ENCODE results near the gene STH.

GRCh38 chr17:45952814-45953320, 46.2 kb upstream of the STH start:
- TF ChIP-seq CTCF (IDR thresholded peaks at IDR 0.05) = no peak
- no peak for TF ChIP-seq POLR2A (IDR thresholded peaks at IDR 0.05)

Data from adrenal gland (tissue), 5 donors.